ENCODE measurements around the gene LRMDA. TPM values are rescaled to one million over a fixed set of nuclear protein-coding genes. Genes with fewer than 3 reads are reported as not detected.

LRMDA gene
- total and polyA plus RNA-seq, 2 of the 13 experiments (the other 11 are each of a cell fraction or from before 2014, with no cell fraction given) = 13.4 to 22.0 TPM

GRCh38 chr10:75431180-75432111 lies at the start of gene LRMDA (continued):
- TF ChIP-seq, protein P1, sequence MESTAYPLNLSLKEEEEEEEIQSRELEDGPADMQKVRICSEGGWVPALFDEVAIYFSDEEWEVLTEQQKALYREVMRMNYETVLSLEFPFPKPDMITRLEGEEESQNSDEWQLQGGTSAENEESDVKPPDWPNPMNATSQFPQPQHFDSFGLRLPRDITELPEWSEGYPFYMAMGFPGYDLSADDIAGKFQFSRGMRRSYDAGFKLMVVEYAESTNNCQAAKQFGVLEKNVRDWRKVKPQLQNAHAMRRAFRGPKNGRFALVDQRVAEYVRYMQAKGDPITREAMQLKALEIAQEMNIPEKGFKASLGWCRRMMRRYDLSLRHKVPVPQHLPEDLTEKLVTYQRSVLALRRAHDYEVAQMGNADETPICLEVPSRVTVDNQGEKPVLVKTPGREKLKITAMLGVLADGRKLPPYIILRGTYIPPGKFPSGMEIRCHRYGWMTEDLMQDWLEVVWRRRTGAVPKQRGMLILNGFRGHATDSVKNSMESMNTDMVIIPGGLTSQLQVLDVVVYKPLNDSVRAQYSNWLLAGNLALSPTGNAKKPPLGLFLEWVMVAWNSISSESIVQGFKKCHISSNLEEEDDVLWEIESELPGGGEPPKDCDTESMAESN (CRISPR knock-in tag; conservative IDR thresholded peaks at IDR 0.05) = peak; percentile 48
- no peak for TF ChIP-seq FOXM1 (CRISPR knock-in tag; IDR thresholded peaks at IDR 0.05)
- peak; percentile 77 for TF ChIP-seq RXRB (CRISPR knock-in tag; IDR thresholded peaks at IDR 0.05; ENCODE audit: borderline replicate concordance)
- TF ChIP-seq, protein P2, sequence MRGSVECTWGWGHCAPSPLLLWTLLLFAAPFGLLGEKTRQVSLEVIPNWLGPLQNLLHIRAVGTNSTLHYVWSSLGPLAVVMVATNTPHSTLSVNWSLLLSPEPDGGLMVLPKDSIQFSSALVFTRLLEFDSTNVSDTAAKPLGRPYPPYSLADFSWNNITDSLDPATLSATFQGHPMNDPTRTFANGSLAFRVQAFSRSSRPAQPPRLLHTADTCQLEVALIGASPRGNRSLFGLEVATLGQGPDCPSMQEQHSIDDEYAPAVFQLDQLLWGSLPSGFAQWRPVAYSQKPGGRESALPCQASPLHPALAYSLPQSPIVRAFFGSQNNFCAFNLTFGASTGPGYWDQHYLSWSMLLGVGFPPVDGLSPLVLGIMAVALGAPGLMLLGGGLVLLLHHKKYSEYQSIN (CRISPR knock-in tag; IDR thresholded peaks at IDR 0.05; ENCODE audit: borderline replicate concordance) = no peak
- TF ChIP-seq CTCF (CRISPR knock-in tag; IDR thresholded peaks at IDR 0.05) = peak; percentile 20; the same call in 1 of the 2 replicates
- no peak; the same call in 1 of the 2 replicates for TF ChIP-seq KLF12 (CRISPR knock-in tag; IDR thresholded peaks at IDR 0.05; ENCODE audit: borderline replicate concordance)
- no peak for TF ChIP-seq HNF1B (CRISPR knock-in tag; IDR thresholded peaks at IDR 0.05)
- TF ChIP-seq ELF1 (CRISPR knock-in tag; IDR thresholded peaks at IDR 0.05) = peak; percentile 68
- TF ChIP-seq CBX5 (CRISPR knock-in tag; IDR thresholded peaks at IDR 0.05; ENCODE audit: borderline replicate concordance) = 0 out of 2 replicates have a peak, but pooled peaks have one; percentile 26
- TF ChIP-seq ZNF678 (CRISPR knock-in tag; IDR thresholded peaks at IDR 0.05) = no peak
- TF ChIP-seq ZNF709 (CRISPR knock-in tag; IDR thresholded peaks at IDR 0.05) = no peak
- TF ChIP-seq, protein P3, sequence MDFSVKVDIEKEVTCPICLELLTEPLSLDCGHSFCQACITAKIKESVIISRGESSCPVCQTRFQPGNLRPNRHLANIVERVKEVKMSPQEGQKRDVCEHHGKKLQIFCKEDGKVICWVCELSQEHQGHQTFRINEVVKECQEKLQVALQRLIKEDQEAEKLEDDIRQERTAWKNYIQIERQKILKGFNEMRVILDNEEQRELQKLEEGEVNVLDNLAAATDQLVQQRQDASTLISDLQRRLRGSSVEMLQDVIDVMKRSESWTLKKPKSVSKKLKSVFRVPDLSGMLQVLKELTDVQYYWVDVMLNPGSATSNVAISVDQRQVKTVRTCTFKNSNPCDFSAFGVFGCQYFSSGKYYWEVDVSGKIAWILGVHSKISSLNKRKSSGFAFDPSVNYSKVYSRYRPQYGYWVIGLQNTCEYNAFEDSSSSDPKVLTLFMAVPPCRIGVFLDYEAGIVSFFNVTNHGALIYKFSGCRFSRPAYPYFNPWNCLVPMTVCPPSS (IDR thresholded peaks at IDR 0.05) = no peak
- no peak; the same call in 1 of the 2 replicates for TF ChIP-seq KDM5B (CRISPR knock-in tag; IDR thresholded peaks at IDR 0.05; ENCODE audit: borderline replicate concordance)
- TF ChIP-seq PHF20 (CRISPR knock-in tag; IDR thresholded peaks at IDR 0.05) = no peak
- TF ChIP-seq CHD2 (IDR thresholded peaks at IDR 0.05; ENCODE audit: low read depth, low read length) = no peak
- TF ChIP-seq HOXA7 (CRISPR knock-in tag; IDR thresholded peaks at IDR 0.05) = no peak
- peak; percentile 92 for TF ChIP-seq RBFOX2 (IDR thresholded peaks at IDR 0.05; ENCODE audit: low read depth, low read length)
- TF ChIP-seq ISX (CRISPR knock-in tag; conservative IDR thresholded peaks at IDR 0.05) = 0 out of 2 replicates have a peak, but pooled peaks have one; percentile 21
- TF ChIP-seq ZNF614 (CRISPR knock-in tag; IDR thresholded peaks at IDR 0.05; ENCODE audit: borderline replicate concordance) = 0 out of 2 replicates have a peak, but pooled peaks have one; percentile 33

All from HepG2 (cell line).